ENCODE results near the gene ADGRA1.

ADGRA1 gene

GRCh38 chr10:133082685-133083421, 4.9 kb upstream of the ADGRA1 start:
- H3K4me3 ChIP-seq (ENCODE audit: low read length): no peak overlapping the region
- no peak for TF ChIP-seq CTCF (IDR thresholded peaks at IDR 0.05; ENCODE audit: insufficient read depth, low read depth, low read length, missing control alignments)
- DNase-seq (ENCODE audit: low read depth): no peak

DNA sequence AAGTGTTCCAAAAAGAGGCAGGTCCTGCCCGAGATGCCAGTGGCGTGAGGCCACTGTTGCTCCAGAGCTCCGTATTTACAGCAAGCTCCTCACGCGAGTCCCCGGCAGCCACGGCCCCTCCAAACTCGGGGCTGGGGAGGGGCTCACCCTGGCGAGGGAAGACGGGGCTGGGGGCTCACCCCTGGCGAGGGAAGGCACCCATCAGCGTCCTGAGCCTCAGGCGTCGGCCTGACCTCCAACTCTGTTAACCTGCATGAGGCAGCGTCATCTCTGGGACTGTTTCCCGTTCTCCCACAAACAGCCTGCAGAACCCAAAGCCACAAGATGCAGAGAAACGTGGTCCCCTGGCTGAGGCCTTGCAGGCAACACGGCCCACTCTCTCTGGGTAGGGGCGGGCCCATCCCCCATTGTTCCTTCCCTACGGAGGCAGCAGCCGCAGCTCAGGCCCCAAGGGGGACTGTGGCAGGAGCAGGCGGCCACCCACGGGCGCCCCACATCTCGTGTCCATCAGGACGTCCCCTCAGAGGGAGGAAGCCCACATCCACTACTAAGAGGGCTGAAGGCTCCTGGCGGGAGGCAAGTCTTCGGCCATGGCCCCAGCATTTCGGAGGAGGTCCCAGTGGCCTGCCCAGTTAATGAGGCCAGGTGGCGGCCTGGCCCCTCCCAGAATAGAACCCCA, 4.2 kb upstream of the ADGRA1 start:
- H3K4me3 ChIP-seq (ENCODE audit: low read length): no peak overlapping the region
- TF ChIP-seq CTCF (IDR thresholded peaks at IDR 0.05; ENCODE audit: insufficient read depth, low read depth, low read length, missing control alignments): no peak
- DNase-seq (ENCODE audit: low read depth): no peak

DNA sequence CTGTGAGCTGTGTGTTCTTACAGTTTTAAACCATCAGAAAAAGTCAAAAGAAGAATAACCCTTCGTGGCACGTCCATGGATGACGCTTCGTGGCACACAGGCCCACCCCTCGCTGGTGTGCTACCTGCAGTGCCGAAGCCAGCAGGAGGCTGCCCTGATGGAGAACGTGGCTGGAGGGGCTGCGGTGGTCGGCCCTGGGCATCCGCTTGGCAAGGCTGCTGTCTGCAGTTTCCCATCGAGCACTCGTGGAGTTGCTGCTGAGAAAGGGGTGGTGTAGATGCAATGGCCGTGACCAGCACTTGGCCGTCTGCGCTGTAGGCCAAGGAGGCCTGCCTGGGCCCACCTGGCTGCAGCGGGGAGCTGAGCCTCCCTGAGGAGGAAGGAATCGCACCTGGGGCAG, 3.2 kb upstream of the ADGRA1 start:
- no peak for DNase-seq (ENCODE audit: low read depth)
- TF ChIP-seq CTCF (IDR thresholded peaks at IDR 0.05; ENCODE audit: insufficient read depth, low read depth, low read length, missing control alignments): no peak
- no peak overlapping the region for H3K4me3 ChIP-seq (ENCODE audit: low read length)

DNA sequence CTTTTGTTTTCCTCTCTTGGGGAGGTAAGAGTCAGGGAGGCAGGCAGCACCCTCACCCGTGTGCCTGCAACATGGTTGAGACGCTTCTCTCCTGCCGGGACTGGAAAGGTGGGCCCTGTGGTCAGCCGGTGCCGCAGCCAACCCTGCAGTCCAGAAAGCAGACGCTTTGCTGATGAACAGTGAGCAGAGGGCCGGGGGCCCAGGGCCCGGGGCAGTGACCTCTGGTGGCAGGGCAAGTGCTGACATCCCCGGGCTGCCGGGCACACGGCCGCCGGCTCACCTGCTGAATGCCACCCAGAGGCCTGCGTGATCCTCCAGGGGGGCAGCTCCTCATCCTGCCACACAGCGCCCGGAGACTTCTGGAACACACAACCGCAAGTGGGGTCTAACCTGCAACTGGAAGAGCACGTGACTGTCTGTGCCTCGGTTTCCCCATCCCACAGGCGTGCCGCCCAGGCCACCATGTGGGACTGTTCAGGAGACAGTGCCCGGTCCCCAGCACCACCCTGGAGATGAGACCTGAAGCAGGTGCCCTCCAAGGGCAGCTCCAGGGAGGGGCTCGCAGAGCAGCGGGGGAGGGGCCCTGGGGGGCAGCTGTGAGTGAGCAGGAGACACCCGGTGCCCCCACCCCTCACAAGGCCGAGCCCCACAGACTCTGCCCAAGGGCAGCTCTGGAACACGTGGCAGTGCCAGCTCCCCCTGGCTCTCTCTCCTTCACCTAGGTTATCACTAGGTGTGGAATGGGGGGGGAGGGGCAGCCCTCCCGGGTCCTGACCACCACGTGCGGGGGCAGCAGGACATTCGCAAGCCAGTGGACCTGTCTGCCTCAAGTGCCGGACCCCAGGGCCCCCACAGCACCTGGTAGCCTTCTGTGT, 2.2 kb upstream of the ADGRA1 start:
- no peak for DNase-seq (ENCODE audit: low read depth)
- TF ChIP-seq CTCF (IDR thresholded peaks at IDR 0.05; ENCODE audit: insufficient read depth, low read depth, low read length, missing control alignments): no peak
- no peak overlapping the region for H3K4me3 ChIP-seq (ENCODE audit: low read length)

DNA sequence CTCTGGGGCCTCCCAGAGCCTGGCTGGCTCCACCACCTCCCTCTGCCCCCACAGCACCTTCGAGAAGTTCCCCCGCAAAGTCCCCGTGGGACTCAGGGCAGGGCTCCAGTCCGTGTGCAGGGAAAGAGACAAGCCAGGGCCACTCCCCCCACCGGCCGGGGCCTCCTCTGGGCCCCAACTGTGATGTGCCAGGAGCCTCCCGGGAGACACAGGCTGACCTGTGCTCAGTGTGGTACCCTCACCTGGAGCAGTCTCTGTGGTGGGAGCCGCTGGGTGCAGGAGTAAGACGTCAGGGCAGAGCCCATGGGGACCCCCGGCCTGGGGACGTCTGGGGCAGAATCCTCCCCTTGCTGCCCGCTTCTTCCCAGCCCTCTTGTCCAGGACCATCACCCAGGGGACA, 1.5 kb upstream of the ADGRA1 start:
- TF ChIP-seq CTCF (IDR thresholded peaks at IDR 0.05; ENCODE audit: insufficient read depth, low read depth, low read length, missing control alignments): no peak
- DNase-seq (ENCODE audit: low read depth): no peak
- H3K4me3 ChIP-seq (ENCODE audit: low read length): no peak overlapping the region

DNA sequence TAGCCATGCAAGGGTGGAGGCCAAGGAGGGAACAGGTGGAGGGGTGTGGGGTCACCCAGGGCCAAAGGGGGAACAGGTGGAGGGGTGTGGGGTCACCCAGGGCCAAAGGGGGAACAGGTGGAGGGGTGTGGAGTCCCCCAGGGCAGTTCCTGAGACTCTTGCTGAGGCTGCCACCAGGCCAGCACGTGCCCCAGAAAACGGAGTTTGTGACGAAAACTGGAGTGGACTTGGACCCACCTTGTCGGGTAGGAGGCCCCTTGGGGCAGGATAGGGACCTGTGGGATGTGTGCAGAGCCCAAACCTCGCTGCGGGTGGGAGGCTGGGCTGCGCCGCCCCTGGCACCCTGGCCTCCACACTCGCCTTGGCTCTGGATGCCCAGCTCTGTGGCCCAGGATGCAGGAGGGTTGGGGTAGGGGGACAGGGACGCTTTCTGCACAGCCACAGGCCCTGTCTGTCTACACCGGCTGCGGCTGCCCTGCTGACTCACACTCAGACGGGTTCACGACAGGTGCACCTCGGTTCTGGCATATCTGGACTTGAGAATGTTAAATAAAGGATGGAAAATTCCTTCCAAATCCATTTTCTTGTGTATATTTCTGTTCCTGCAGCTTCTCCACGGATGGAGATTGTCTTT, 562 bp upstream of the ADGRA1 start:
- DNase-seq (ENCODE audit: low read depth): no peak
- no peak for TF ChIP-seq CTCF (IDR thresholded peaks at IDR 0.05; ENCODE audit: insufficient read depth, low read depth, low read length, missing control alignments)
- no peak overlapping the region for H3K4me3 ChIP-seq (ENCODE audit: low read length)
